ENCODE data around the gene RER1.

DNA sequence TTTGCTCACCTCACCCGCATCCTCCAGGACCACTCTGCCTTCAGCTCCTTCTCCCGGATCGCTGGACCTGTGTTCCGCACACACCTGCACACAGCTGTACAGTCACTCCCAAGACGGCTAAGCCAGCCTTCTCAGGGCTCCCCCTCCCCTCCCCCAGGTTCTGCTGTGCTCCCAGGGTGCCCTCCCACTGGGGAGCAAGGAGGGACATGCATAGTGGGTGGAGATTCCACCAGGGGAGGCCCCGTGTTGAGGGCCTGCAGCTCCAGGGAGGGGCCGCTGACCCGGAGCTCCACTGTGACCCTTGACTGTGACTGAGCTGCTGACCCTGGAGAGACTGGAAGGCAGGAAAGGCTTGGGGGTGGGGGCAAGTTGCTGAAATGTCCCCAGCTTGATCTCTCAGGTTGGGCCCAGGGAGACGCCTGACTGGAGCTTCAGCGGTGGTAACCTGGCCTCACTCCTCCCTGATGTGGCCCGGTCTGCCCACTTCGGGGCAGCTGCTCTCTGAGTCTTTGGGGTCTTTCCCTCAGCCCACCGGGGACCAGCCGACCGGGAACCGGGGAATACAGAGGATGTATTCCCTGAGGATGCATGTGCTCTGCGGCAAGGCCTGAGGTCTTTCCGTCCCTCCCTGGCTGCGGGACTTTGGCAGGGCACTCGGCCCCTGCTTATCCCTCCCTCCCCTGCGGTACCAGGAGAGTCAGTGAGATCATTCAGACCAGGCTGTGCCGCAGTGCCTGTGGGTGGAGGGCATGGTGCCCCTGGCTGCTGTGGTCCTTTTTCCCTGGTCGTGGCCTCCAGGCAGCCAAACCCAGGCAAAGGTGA is 55.8 kb downstream of the RER1 start:
- TF ChIP-seq, protein P1, sequence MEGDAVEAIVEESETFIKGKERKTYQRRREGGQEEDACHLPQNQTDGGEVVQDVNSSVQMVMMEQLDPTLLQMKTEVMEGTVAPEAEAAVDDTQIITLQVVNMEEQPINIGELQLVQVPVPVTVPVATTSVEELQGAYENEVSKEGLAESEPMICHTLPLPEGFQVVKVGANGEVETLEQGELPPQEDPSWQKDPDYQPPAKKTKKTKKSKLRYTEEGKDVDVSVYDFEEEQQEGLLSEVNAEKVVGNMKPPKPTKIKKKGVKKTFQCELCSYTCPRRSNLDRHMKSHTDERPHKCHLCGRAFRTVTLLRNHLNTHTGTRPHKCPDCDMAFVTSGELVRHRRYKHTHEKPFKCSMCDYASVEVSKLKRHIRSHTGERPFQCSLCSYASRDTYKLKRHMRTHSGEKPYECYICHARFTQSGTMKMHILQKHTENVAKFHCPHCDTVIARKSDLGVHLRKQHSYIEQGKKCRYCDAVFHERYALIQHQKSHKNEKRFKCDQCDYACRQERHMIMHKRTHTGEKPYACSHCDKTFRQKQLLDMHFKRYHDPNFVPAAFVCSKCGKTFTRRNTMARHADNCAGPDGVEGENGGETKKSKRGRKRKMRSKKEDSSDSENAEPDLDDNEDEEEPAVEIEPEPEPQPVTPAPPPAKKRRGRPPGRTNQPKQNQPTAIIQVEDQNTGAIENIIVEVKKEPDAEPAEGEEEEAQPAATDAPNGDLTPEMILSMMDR (IDR thresholded peaks at IDR 0.05) = no peak
- TF ChIP-seq POLR2A (IDR thresholded peaks at IDR 0.05) (no peak), POLR2AphosphoS5 (IDR thresholded peaks at IDR 0.05) (no peak)
